Transverse colon (tissue), 4 donors: ENCODE results near the gene MGST1.

ENCODE experiments used
- CTCF ChIP-seq, 5 experiments: fragments of 200-600 bp in 3 of 5; fragments of 450-650 bp in 2 of 5; sonication (generic) in 3 of 5; IDR thresholded peaks; 1 replicate in 2 of 5; 2 replicates in 3 of 5; pipeline ENCODE4 v1.5.1; 2016 to 2017; ENCODE audit warnings: antibody characterized with exemption in 5 of 5, inconsistent platforms in 3 of 5, mild to moderate bottlenecking in 2 of 5, moderate library complexity in 1 of 5
- POLR2AphosphoS5 ChIP-seq, 3 donors: sonication (generic); formaldehyde crosslinking; IDR thresholded peaks; one replicate each; pipeline ENCODE4 v1.6.1; 2016; ENCODE audit warnings: antibody characterized with exemption in 3 of 3

GRCh38 chr12:16324772-16325171, 22.7 kb upstream of the MGST1 start:
- TF ChIP-seq CTCF (IDR thresholded peaks at IDR 0.05) (no peak), POLR2AphosphoS5 (IDR thresholded peaks at IDR 0.05) (no peak)
